ENCODE measurements around the gene PTOV1. TPM values are rescaled to one million over a fixed set of nuclear protein-coding genes. Genes with fewer than 3 reads are reported as not detected.
"Not testable (repeated sequence)": the region's sequence is repeated elsewhere in the genome, so short reads cannot be mapped to it uniquely, and the experiment has no call there.

Gene PTOV1
- polyA plus RNA-seq, 12 donors: 143 to 230 (median 174) TPM; not detected in 1

GRCh38 chr19:49812452-49812996, 38.4 kb upstream of the PTOV1 start:
- no peak for DNase-seq

- peak; percentile 98 for DNase-seq
These were observed 37.7 kb upstream of the PTOV1 start, which contains the start of gene FUZ for GRCh38 chr19:49812997-49813861. TSS of gene FUZ (minus strand) at chr19:49813292. CDS start at chr19:49813106, 186 bp downstream.

GRCh38 chr19:49814010-49814409, 36.9 kb upstream of the PTOV1 start:
- DNase-seq: no peak

- DNase-seq: no peak
These were observed 34.4 kb upstream of the PTOV1 start for GRCh38 chr19:49816590-49816989.

GRCh38 chr19:49817964-49818648, 32.9 kb upstream of the PTOV1 start, which contains the start of gene MED25:
TSS of gene MED25 (plus strand) at chr19:49818289. CDS start at chr19:49818342, 53 bp downstream.
- DNase-seq: peak; percentile 95

GRCh38 chr19:49818649-49819370, 32.1 kb upstream of the PTOV1 start:
- DNase-seq: no peak

- not testable (repeated sequence) for DNase-seq
These were observed 31.4 kb upstream of the PTOV1 start for GRCh38 chr19:49819452-49820115.

GRCh38 chr19:49820125-49820524, 30.8 kb upstream of the PTOV1 start:
- no peak for DNase-seq

GRCh38 chr19:49823472-49823871, 27.5 kb upstream of the PTOV1 start:
- DNase-seq: no peak

GRCh38 chr19:49824662-49825061, 26.3 kb upstream of the PTOV1 start:
- DNase-seq: no peak

- DNase-seq: no peak
These were observed 23.9 kb upstream of the PTOV1 start for GRCh38 chr19:49827034-49827433.

GRCh38 chr19:49829200-49829599, 21.8 kb upstream of the PTOV1 start:
- no peak for DNase-seq

- DNase-seq: no peak
These were observed 21.2 kb upstream of the PTOV1 start for GRCh38 chr19:49829721-49830120.

GRCh38 chr19:49830766-49831165, 20.2 kb upstream of the PTOV1 start:
- DNase-seq: no peak

- DNase-seq: no peak
These were observed 19.4 kb upstream of the PTOV1 start for GRCh38 chr19:49831592-49831991.

- no peak for DNase-seq
These were observed 18.4 kb upstream of the PTOV1 start for GRCh38 chr19:49832556-49832955.

GRCh38 chr19:49833599-49833998, 17.4 kb upstream of the PTOV1 start:
- no peak for DNase-seq

- DNase-seq: no peak
These were observed 15.4 kb upstream of the PTOV1 start for GRCh38 chr19:49835562-49835961.

GRCh38 chr19:49836176-49837008, 14.6 kb upstream of the PTOV1 start:
- no peak for DNase-seq

GRCh38 chr19:49837009-49837310, 14.0 kb upstream of the PTOV1 start:
- no peak for DNase-seq

GRCh38 chr19:49837425-49837824, 13.5 kb upstream of the PTOV1 start:
- no peak for DNase-seq
